Smooth muscle cell (in vitro differentiated cells): ENCODE measurements around the gene CFLAR. TPM values are rescaled to one million over a fixed set of nuclear protein-coding genes. Genes with fewer than 3 reads are reported as not detected.

Source experiments
- DNase-seq: peaks from one replicate; lab custom pipeline; 2025; ENCODE audit not compliant: unreplicated experiment; lab: John Stamatoyannopoulos, UW
- H2AFZ ChIP-seq: fragments of 200-600 bp; sonication (generic); 2 replicates; pipeline ENCODE4 v1.6.0; 2016; ENCODE audit warnings: antibody characterized with exemption, low read depth, mild to moderate bottlenecking
- H3F3A ChIP-seq: fragments of 200-600 bp; sonication (generic); 2 replicates; pipeline ENCODE4 v1.6.0; 2017; ENCODE audit warnings: antibody characterized with exemption, low read depth
- H3K27ac ChIP-seq: fragments of 200-600 bp; sonication (generic); 2 replicates; pipeline ENCODE4 v1.5.1; 2016; ENCODE audit warnings: low read depth, mild to moderate bottlenecking
- H3K27me3 ChIP-seq: fragments of 200-600 bp; sonication (generic); 2 replicates; pipeline ENCODE4 v1.6.1; 2016; ENCODE audit warnings: low read depth, mild to moderate bottlenecking
- H3K36me3 ChIP-seq: fragments of 200-600 bp; sonication (generic); 2 replicates; pipeline ENCODE4 v1.5.1; 2016; ENCODE audit warnings: low read depth
- H3K4me1 ChIP-seq: fragments of 200-600 bp; sonication (generic); 2 replicates; pipeline ENCODE4 v1.5.1; 2016; ENCODE audit warnings: low read depth
- H3K4me2 ChIP-seq: fragments of 200-600 bp; sonication (generic); 2 replicates; pipeline ENCODE4 v1.6.0; 2016; ENCODE audit warnings: mild to moderate bottlenecking
- H3K4me3 ChIP-seq: fragments of 200-600 bp; sonication (generic); 2 replicates; pipeline ENCODE4 v1.5.1; 2016; ENCODE audit warnings: mild to moderate bottlenecking
- H3K79me2 ChIP-seq: fragments of 200-600 bp; sonication (generic); 2 replicates; pipeline ENCODE4 v1.6.0; 2016; ENCODE audit warnings: low read depth, mild to moderate bottlenecking
- H3K9ac ChIP-seq: fragments of 200-600 bp; sonication (generic); 2 replicates; pipeline ENCODE4 v1.6.0; 2016; ENCODE audit warnings: low read depth
- H3K9me3 ChIP-seq: fragments of 200-600 bp; sonication (generic); replicated peaks from 2 replicates; pipeline ENCODE4 v1.5.1; 2016; ENCODE audit warnings: low read depth
- H4K20me1 ChIP-seq: fragments of 200-600 bp; sonication (generic); 2 replicates; pipeline ENCODE4 v1.6.0; 2016; ENCODE audit warnings: low read depth
- CTCF ChIP-seq: fragments of 200-600 bp; sonication (generic); IDR thresholded peaks from 2 replicates; pipeline ENCODE4 v1.5.1; 2017; ENCODE audit warnings: borderline replicate concordance, mild to moderate bottlenecking, antibody characterized with exemption; ENCODE audit not compliant: insufficient read depth, poor library complexity, severe bottlenecking
- WGBS: methylation state at CpG from one replicate; pipeline ENCODE4 v1.1.7; 2016; ENCODE audit warnings: low lambda C conversion rate; 5-methylcytosine and 5-hydroxymethylcytosine counted together
- polyA plus RNA-seq: library from polyadenylated mRNA; unstranded; fragments of >200 nt; fragmentation: Nextera tagmentation; extraction: Ambion mirVana; gene quantifications from 2 replicates; pipeline ENCODE4 v1.2.1, GENCODE V29; 2016
- total RNA-seq: library from RNA; depleted of rRNA; stranded (reverse); fragments of >200 nt; gene quantifications from 2 replicates; pipeline ENCODE4 v1.2.3, GENCODE V29; 2014

The CFLAR gene
- total and polyA plus RNA-seq, 2 experiments from 2014 or later, result 16.0 to 27.1 TPM

- Histone ChIP-seq H3K4me2 (no peak overlapping the region), H3K9ac (no peak overlapping the region), H3K9me3 (no peaks in the 10 kb centered on the region), H3K4me1 (no peaks in the 10 kb centered on the region), H3F3A (no peaks in the 10 kb centered on the region), H3K4me3 (no peak overlapping the region), H3K27ac (no peak overlapping the region), H3K27me3 (no peaks in the 10 kb centered on the region), H3K79me2 (no peaks in the 10 kb centered on the region), H3K36me3 (no peaks in the 10 kb centered on the region), H4K20me1 (no peaks in the 10 kb centered on the region), H2AFZ (no peak overlapping the region)
- no peak for DNase-seq
- no peak for TF ChIP-seq CTCF
- 80% methylated on average over 3 of the region's 3 CpGs for WGBS
Measured at GRCh38 chr2:201196003-201196402, 80.0 kb downstream of the CFLAR start.

GRCh38 chr2:201196803-201197202, 80.8 kb downstream of the CFLAR start:
- Histone ChIP-seq H3K9ac (no peak overlapping the region), H3K36me3 (no peaks in the 10 kb centered on the region), H2AFZ (no peak overlapping the region), H4K20me1 (no peaks in the 10 kb centered on the region), H3K27me3 (no peaks in the 10 kb centered on the region), H3K9me3 (no peaks in the 10 kb centered on the region), H3K79me2 (no peaks in the 10 kb centered on the region), H3K27ac (no peak overlapping the region), H3K4me1 (no peaks in the 10 kb centered on the region), H3K4me3 (no peak overlapping the region), H3K4me2 (no peak overlapping the region), H3F3A (no peaks in the 10 kb centered on the region)
- DNase-seq, result no peak
- 88% methylated on average over 1 of the region's 1 CpG for WGBS
- no peak for TF ChIP-seq CTCF

GRCh38 chr2:201197781-201198180, 81.8 kb downstream of the CFLAR start:
- DNase-seq, result no peak
- no peak for TF ChIP-seq CTCF
- 96% methylated on average over 4 of the region's 4 CpGs for WGBS

GRCh38 chr2:201199847-201200246, 83.9 kb downstream of the CFLAR start:
- 93% methylated on average over 5 of the region's 5 CpGs for WGBS
- Histone ChIP-seq H2AFZ (no peak overlapping the region), H3K4me1 (peaks cover 2% of the 10 kb centered on the region), H3K27me3 (no peaks in the 10 kb centered on the region), H3F3A (no peaks in the 10 kb centered on the region), H4K20me1 (no peaks in the 10 kb centered on the region), H3K9me3 (no peaks in the 10 kb centered on the region), H3K4me2 (no peak overlapping the region), H3K9ac (no peak overlapping the region), H3K79me2 (no peaks in the 10 kb centered on the region), H3K27ac (no peak overlapping the region), H3K36me3 (no peaks in the 10 kb centered on the region), H3K4me3 (no peak overlapping the region)
- no peak for TF ChIP-seq CTCF
- DNase-seq, result no peak

More at GRCh38 chr2:201197781-201198180, 81.8 kb downstream of the CFLAR start:
- Histone ChIP-seq H3K27me3 (no peaks in the 10 kb centered on the region), H3K4me3 (no peak overlapping the region), H3K36me3 (no peaks in the 10 kb centered on the region), H4K20me1 (no peaks in the 10 kb centered on the region), H3K9me3 (no peaks in the 10 kb centered on the region), H3K9ac (no peak overlapping the region), H3F3A (no peaks in the 10 kb centered on the region), H3K4me1 (peaks cover 2% of the 10 kb centered on the region), H2AFZ (no peak overlapping the region), H3K79me2 (no peaks in the 10 kb centered on the region), H3K27ac (no peak overlapping the region), H3K4me2 (no peak overlapping the region)
